ENCODE data around the gene PTPRD. TPM values are rescaled to one million over a fixed set of nuclear protein-coding genes. Genes with fewer than 3 reads are reported as not detected.

Gene PTPRD
- total RNA-seq, 3 donors from 2014 or later (not counting 1 experiment from before 2014, with no cell fraction given): 0.05 to 0.68 TPM; not detected in 1

- no peak for DNase-seq
- WGBS (ENCODE audit: insufficient coverage): 93% methylated on average over 5 of the region's 5 CpGs
- H3K27me3 Mint-ChIP-seq (ENCODE audit: low read depth in 2 of 2): no peaks in the 10 kb centered on the region
These were observed 1770.2 kb downstream of the PTPRD start for GRCh38 chr9:8842402-8843193.

GRCh38 chr9:8838136-8838535 is 1774.7 kb downstream of the PTPRD start:
- DNase-seq: no peak
- no CpG with 5 or more reads among the region's 3 CpGs for WGBS (ENCODE audit: insufficient coverage)

More at GRCh38 chr9:8842402-8843193, 1770.2 kb downstream of the PTPRD start:
- Histone ChIP-seq H3K27ac (ENCODE audit: low read length) (no peak overlapping the region), H3K27me3 (ENCODE audit: control insufficient read depth, insufficient read depth, low read length) (no peaks in the 10 kb centered on the region), H3K4me3 (ENCODE audit: low read length) (no peak overlapping the region), H3K9me3 (ENCODE audit: control insufficient read depth, insufficient read depth, low read length) (no peaks in the 10 kb centered on the region), H3K4me1 (ENCODE audit: control insufficient read depth, insufficient read depth, low read length) (no peaks in the 10 kb centered on the region), H3K36me3 (ENCODE audit: control insufficient read depth, insufficient read depth, low read length) (no peaks in the 10 kb centered on the region)
- Mint-ChIP-seq H3K9me3 (peaks cover 0 to 2% of the 10 kb centered on the region in 2 donors), H3K36me3 (no peaks in the 10 kb centered on the region), H3K4me1 (no peaks in the 10 kb centered on the region), H3K27ac (no peak overlapping the region), H3K4me3 (no peak overlapping the region)
- ATAC-seq: no peak
- no peak for TF ChIP-seq CTCF (IDR thresholded peaks at IDR 0.05)
- intact Hi-C loops (cut with micrococcal nuclease): no loop called here

GRCh38 chr9:8835291-8835690 is 1777.5 kb downstream of the PTPRD start:
- H3K27ac Mint-ChIP-seq: no peak overlapping the region
- ATAC-seq (no peak), DNase-seq (no peak)
- Histone ChIP-seq H3K27ac (ENCODE audit: low read length) (no peak overlapping the region), H3K4me1 (ENCODE audit: control insufficient read depth, insufficient read depth, low read length) (no peaks in the 10 kb centered on the region), H3K36me3 (ENCODE audit: control insufficient read depth, insufficient read depth, low read length) (no peaks in the 10 kb centered on the region), H3K9me3 (ENCODE audit: control insufficient read depth, insufficient read depth, low read length) (no peaks in the 10 kb centered on the region), H3K4me3 (ENCODE audit: low read length) (no peak overlapping the region), H3K27me3 (ENCODE audit: control insufficient read depth, insufficient read depth, low read length) (no peaks in the 10 kb centered on the region)
- H3K4me1 Mint-ChIP-seq: no peaks in the 10 kb centered on the region
- no peaks in the 10 kb centered on the region for H3K27me3 Mint-ChIP-seq (ENCODE audit: low read depth in 2 of 2)
- TF ChIP-seq CTCF (IDR thresholded peaks at IDR 0.05): no peak
- H3K4me3 Mint-ChIP-seq: no peak overlapping the region
- intact Hi-C loops (cut with micrococcal nuclease): no loop called here
- WGBS (ENCODE audit: insufficient coverage): 87% methylated on average over 2 of the region's 3 CpGs
- H3K9me3 Mint-ChIP-seq: peaks cover 0 to 2% of the 10 kb centered on the region in 2 donors
- no peaks in the 10 kb centered on the region for H3K36me3 Mint-ChIP-seq

More at GRCh38 chr9:8838136-8838535, 1774.7 kb downstream of the PTPRD start:
- Mint-ChIP-seq H3K27ac (no peak overlapping the region), H3K36me3 (no peaks in the 10 kb centered on the region), H3K9me3 (peaks cover 0 to 2% of the 10 kb centered on the region in 2 donors), H3K4me1 (no peaks in the 10 kb centered on the region), H3K4me3 (no peak overlapping the region), H3K27me3 (ENCODE audit: low read depth in 2 of 2) (no peaks in the 10 kb centered on the region)
- Histone ChIP-seq H3K4me3 (ENCODE audit: low read length) (no peak overlapping the region), H3K9me3 (ENCODE audit: control insufficient read depth, insufficient read depth, low read length) (no peaks in the 10 kb centered on the region), H3K36me3 (ENCODE audit: control insufficient read depth, insufficient read depth, low read length) (no peaks in the 10 kb centered on the region), H3K27me3 (ENCODE audit: control insufficient read depth, insufficient read depth, low read length) (no peaks in the 10 kb centered on the region), H3K4me1 (ENCODE audit: control insufficient read depth, insufficient read depth, low read length) (no peaks in the 10 kb centered on the region), H3K27ac (ENCODE audit: low read length) (no peak overlapping the region)
- TF ChIP-seq CTCF (IDR thresholded peaks at IDR 0.05): no peak
- no peak for ATAC-seq
- intact Hi-C loops (cut with micrococcal nuclease): no loop called here
